ENCODE results near the gene ACLY. TPM values are rescaled to one million over a fixed set of nuclear protein-coding genes. Genes with fewer than 3 reads are reported as not detected.

Gene ACLY
- polyA plus RNA-seq, 2 of the 4 experiments (the other 2 are of a cell fraction), result 355 to 376 TPM

GRCh38 chr17:41864498-41864835 lies 54.3 kb downstream of the ACLY start:
- Histone ChIP-seq H3K27ac (peak overlapping the region; percentile 92 to 94), H3K4me2 (peak overlapping the region; percentile 88), H3K9me3 (no peaks in the 10 kb centered on the region), H3K4me3 (peak overlapping the region; percentile 89), H3K4me1 (peaks cover 39% of the 10 kb centered on the region)
- DNase-seq (ENCODE audit: low read depth in 1 of 2, low spot score in 1 of 2) (no peak), FAIRE-seq (no peak), ATAC-seq (peak in 1 of 2 experiments; percentile 51; a peak in 2 of 6 replicates)
- CTCF ChIA-PET, result interaction anchor here (0.6 to 2.9 kb wide), 20 partner anchors 10 to 826 kb away, joined by 3 to 11 read pairs (median 4); partner anchors contain the start of genes ACLY, JUP and P3H4
- TF ChIP-seq MAX (IDR thresholded peaks at IDR 0.05) (peak; percentile 40; the same call in 1 of the 2 replicates), EHMT2 (IDR thresholded peaks at IDR 0.05; ENCODE audit: low read depth) (no peak), TP53 (CRISPR knock-in tag; IDR thresholded peaks at IDR 0.05) (no peak), NPAS2 (CRISPR knock-in tag; IDR thresholded peaks at IDR 0.05; ENCODE audit: borderline replicate concordance) (no peak), CEBPB (IDR thresholded peaks at IDR 0.05) (no peak), FOXS1 (CRISPR knock-in tag; IDR thresholded peaks at IDR 0.05) (no peak)
- POLR2A ChIA-PET, result interaction anchor here (0.6 to 2.2 kb wide), 13 partner anchors 13 to 176 kb away, joined by 3 to 13 read pairs (median 4); partner anchors contain the start of genes ACLY, EIF1, FKBP10 and JUP
- WGBS (ENCODE audit: missing lambda C conversion rate), result 2% methylated on average over 25 of the region's 25 CpGs

- Histone ChIP-seq H3K9me3 (no peaks in the 10 kb centered on the region), H3K4me2 (peak overlapping the region; percentile 88), H3K27ac (no peak overlapping the region), H3K4me1 (peaks cover 40% of the 10 kb centered on the region), H3K4me3 (peak overlapping the region; percentile 89)
- CTCF ChIA-PET, result interaction anchor here (0.7 to 2.9 kb wide), 8 partner anchors 9 to 126 kb away, joined by 3 to 11 read pairs (median 8); partner anchors contain the start of gene P3H4
- WGBS (ENCODE audit: missing lambda C conversion rate), result 83% methylated on average over 18 of the region's 18 CpGs
- no peak for DNase-seq (ENCODE audit: low read depth in 1 of 2, low spot score in 1 of 2)
- no peak for TF ChIP-seq CBX2 (IDR thresholded peaks at IDR 0.05; ENCODE audit: borderline replicate concordance, low read depth)
- TF ChIP-seq MYC (IDR thresholded peaks at IDR 0.05; ENCODE audit: borderline replicate concordance, low read length), result no peak
- TF ChIP-seq MAX (IDR thresholded peaks at IDR 0.05), result no peak
- TF ChIP-seq HEYL (CRISPR knock-in tag; IDR thresholded peaks at IDR 0.05), result no peak
- no peak for TF ChIP-seq HOXB5 (CRISPR knock-in tag; IDR thresholded peaks at IDR 0.05)
- no peak for TF ChIP-seq RNF2 (IDR thresholded peaks at IDR 0.05; ENCODE audit: borderline replicate concordance, low read depth)
- TF ChIP-seq ESRRA (IDR thresholded peaks at IDR 0.05; ENCODE audit: borderline replicate concordance, low read length), result no peak
- no peak for TF ChIP-seq NFE2L2 (conservative IDR thresholded peaks at IDR 0.05; ENCODE audit: low read length)
- no peak for TF ChIP-seq E2F6 (IDR thresholded peaks at IDR 0.05; ENCODE audit: borderline replicate concordance, low read depth)
- no peak for TF ChIP-seq POLR2AphosphoS2 (conservative IDR thresholded peaks at IDR 0.05; ENCODE audit: low read length)
- TF ChIP-seq EHMT2 (IDR thresholded peaks at IDR 0.05; ENCODE audit: low read depth), result no peak
- no peak for TF ChIP-seq NPAS2 (CRISPR knock-in tag; IDR thresholded peaks at IDR 0.05; ENCODE audit: borderline replicate concordance)
- TF ChIP-seq HOXA7 (CRISPR knock-in tag; IDR thresholded peaks at IDR 0.05), result no peak
- TF ChIP-seq MAZ (IDR thresholded peaks at IDR 0.05; ENCODE audit: borderline replicate concordance, low read depth, low read length), result no peak
- no peak for TF ChIP-seq USF2 (IDR thresholded peaks at IDR 0.05)
- FAIRE-seq, result no peak
- ATAC-seq, result no peak
- POLR2A ChIA-PET, result interaction anchor here (0.5 to 1.6 kb wide), 4 partner anchors 11 to 67 kb away, joined by 3 to 5 read pairs (median 4); partner anchors contain the start of gene ODAD4
These were observed 55.5 kb downstream of the ACLY start for GRCh38 chr17:41863074-41863848.

GRCh38 chr17:41860254-41860931 lies 58.4 kb downstream of the ACLY start:
- FAIRE-seq, result no peak
- DNase-seq (ENCODE audit: low read depth in 1 of 2, low spot score in 1 of 2), result no peak
- no peak for ATAC-seq
- CTCF ChIA-PET, result interaction anchor here (0.6 to 1.6 kb wide), 10 partner anchors 12 to 688 kb away, joined by 3 to 6 read pairs (median 3); partner anchors contain the start of gene FKBP10
- no peak overlapping the region for H3K27ac ChIP-seq
- WGBS (ENCODE audit: missing lambda C conversion rate), result 62% methylated on average over 3 of the region's 3 CpGs
- H3K4me1 ChIP-seq, result peaks cover 40% of the 10 kb centered on the region
- H3K9me3 ChIP-seq, result no peaks in the 10 kb centered on the region
- no peak overlapping the region for H3K4me3 ChIP-seq
- POLR2A ChIA-PET, result no interaction called here
- no peak overlapping the region for H3K4me2 ChIP-seq
- TF ChIP-seq TP53 (CRISPR knock-in tag; IDR thresholded peaks at IDR 0.05) (no peak), RFX5 (IDR thresholded peaks at IDR 0.05) (no peak), NR3C1 (IDR thresholded peaks at IDR 0.05) (no peak), EHMT2 (IDR thresholded peaks at IDR 0.05; ENCODE audit: low read depth) (no peak), NPAS2 (CRISPR knock-in tag; IDR thresholded peaks at IDR 0.05; ENCODE audit: borderline replicate concordance) (no peak), BCL3 (IDR thresholded peaks at IDR 0.05) (no peak), ESRRA (IDR thresholded peaks at IDR 0.05; ENCODE audit: borderline replicate concordance, low read length) (no peak), POLR2A (IDR thresholded peaks at IDR 0.05; ENCODE audit: low read length) (no peak), USF2 (IDR thresholded peaks at IDR 0.05) (no peak)
- TF ChIP-seq, protein P1, sequence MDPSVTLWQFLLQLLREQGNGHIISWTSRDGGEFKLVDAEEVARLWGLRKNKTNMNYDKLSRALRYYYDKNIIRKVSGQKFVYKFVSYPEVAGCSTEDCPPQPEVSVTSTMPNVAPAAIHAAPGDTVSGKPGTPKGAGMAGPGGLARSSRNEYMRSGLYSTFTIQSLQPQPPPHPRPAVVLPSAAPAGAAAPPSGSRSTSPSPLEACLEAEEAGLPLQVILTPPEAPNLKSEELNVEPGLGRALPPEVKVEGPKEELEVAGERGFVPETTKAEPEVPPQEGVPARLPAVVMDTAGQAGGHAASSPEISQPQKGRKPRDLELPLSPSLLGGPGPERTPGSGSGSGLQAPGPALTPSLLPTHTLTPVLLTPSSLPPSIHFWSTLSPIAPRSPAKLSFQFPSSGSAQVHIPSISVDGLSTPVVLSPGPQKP (IDR thresholded peaks at IDR 0.05; ENCODE audit: low read depth, low read length), result no peak
